C4-2B (cell line): ENCODE data around the gene SH3BGRL2.
"Not testable (repeated sequence)": the region's sequence is repeated elsewhere in the genome, so short reads cannot be mapped to it uniquely, and the experiment has no call there.

Experiments
- CTCF ChIP-seq: fragments of 450-650 bp; conservative IDR thresholded peaks from 2 replicates; pipeline ENCODE4 v1.5.1; 2017; ENCODE audit warnings: mild to moderate bottlenecking
- ZFX ChIP-seq: fragments of 450-650 bp; IDR thresholded peaks from 2 replicates; pipeline ENCODE4 v1.6.1; 2017

GRCh38 chr6:79663655-79664054, 32.5 kb downstream of the SH3BGRL2 start:
- not testable (repeated sequence) for TF ChIP-seq CTCF, ZFX
